IMR-90 (cell line): ENCODE results near the gene CALML4. TPM values are rescaled to one million over a fixed set of nuclear protein-coding genes. Genes with fewer than 3 reads are reported as not detected.

ENCODE experiments used
- ATAC-seq: fragments of 200-7000 bp; cut with Tn5 transposase; 2 replicates; pipeline ENCODE4 v1.9.1; 2020; ENCODE audit warnings: low read depth, mild to moderate bottlenecking, moderate library complexity
- BruUV-seq: library from RNA; stranded (reverse); fragments of 400-500 nt; replicated peaks from 2 replicates; lab custom pipeline; 2021; lab: Mats Ljungman, UMichigan
- CTCF ChIA-PET: fragments of 300-600 bp; formaldehyde crosslinking; extraction: SDS; loops from one replicate; lab custom pipeline; 2021; ENCODE audit warnings: antibody characterized with exemption; lab: Yijun Ruan, JAX
- POLR2A ChIA-PET: fragments of 300-600 bp; sonication (Branson Sonifier 250); formaldehyde crosslinking; loops from one replicate; lab custom pipeline; 2022; ENCODE audit warnings: antibody characterized with exemption; ENCODE audit not compliant: unreplicated experiment; lab: Charles Lee
- DNase-seq: peaks from one replicate; pipeline ENCODE4 v3.0.0; 2013
- H2AFZ ChIP-seq: replicated peaks from 2 replicates; pipeline ENCODE3; 2013; ENCODE audit warnings: low read length, mild to moderate bottlenecking; ENCODE audit not compliant: poor library complexity
- H2AK5ac ChIP-seq: 2 replicates; pipeline ENCODE4 v1.6.1; 2013; ENCODE audit warnings: low read depth, low read length, inconsistent platforms
- H2AK9ac ChIP-seq: replicated peaks from 2 replicates; pipeline ENCODE3; 2013; ENCODE audit warnings: mild to moderate bottlenecking, low read depth, low read length, moderate library complexity; ENCODE audit not compliant: poor library complexity
- H2BK120ac ChIP-seq: 2 replicates; pipeline ENCODE4 v1.6.1; 2013; ENCODE audit warnings: low read depth, low read length, inconsistent platforms
- H2BK15ac ChIP-seq: 3 replicates; pipeline ENCODE4 v1.6.1; 2013; ENCODE audit warnings: low read depth, low read length, inconsistent platforms
- H2BK20ac ChIP-seq: 2 replicates; pipeline ENCODE4 v1.6.1; 2013; ENCODE audit warnings: low read depth, mild to moderate bottlenecking, inconsistent platforms, low read length, moderate library complexity
- H2BK5ac ChIP-seq: 2 replicates; pipeline ENCODE4 v1.6.1; 2013; ENCODE audit warnings: mild to moderate bottlenecking, low read depth, low read length, inconsistent platforms; ENCODE audit not compliant: poor library complexity, severe bottlenecking
- H3K14ac ChIP-seq: replicated peaks from 2 replicates; pipeline ENCODE4 v1.6.1; 2013; ENCODE audit warnings: low read depth, low read length, inconsistent platforms
- H3K18ac ChIP-seq: 2 replicates; pipeline ENCODE4 v1.6.1; 2013; ENCODE audit warnings: low read depth, low read length, control low read depth
- H3K23ac ChIP-seq: 2 replicates; pipeline ENCODE4 v1.6.1; 2013; ENCODE audit warnings: low read depth, low read length, inconsistent platforms
- H3K27ac ChIP-seq: 2 replicates; pipeline ENCODE4 v1.5.1; 2013; ENCODE audit warnings: mild to moderate bottlenecking, control low read depth, low read length; ENCODE audit not compliant: insufficient read depth
- H3K27me3 ChIP-seq: 2 replicates; pipeline ENCODE4 v1.6.1; 2013; ENCODE audit warnings: low read length; ENCODE audit not compliant: control insufficient read depth, insufficient read depth
- H3K36me3 ChIP-seq: 2 replicates; pipeline ENCODE4 v1.6.1; 2013; ENCODE audit warnings: low read length, mixed read lengths; ENCODE audit not compliant: control insufficient read depth, insufficient read depth
- H3K4ac ChIP-seq: 2 replicates; pipeline ENCODE4 v1.6.1; 2013; ENCODE audit warnings: low read depth, low read length, inconsistent platforms
- H3K4me1 ChIP-seq: 2 replicates; pipeline ENCODE4 v1.6.1; 2013; ENCODE audit warnings: low read length, mixed read lengths; ENCODE audit not compliant: control insufficient read depth, insufficient read depth
- H3K4me2 ChIP-seq: 2 replicates; pipeline ENCODE4 v1.6.1; 2013; ENCODE audit warnings: low read depth, mild to moderate bottlenecking, control low read depth, low read length, moderate library complexity
- H3K4me3 ChIP-seq: 2 replicates; pipeline ENCODE4 v1.5.1; 2013; ENCODE audit warnings: low read depth, mild to moderate bottlenecking, control low read depth, low read length, moderate library complexity; ENCODE audit not compliant: insufficient read depth
- H3K56ac ChIP-seq: 2 replicates; pipeline ENCODE4 v1.6.1; 2013; ENCODE audit warnings: low read length, inconsistent platforms; ENCODE audit not compliant: insufficient read depth; ENCODE audit errors: extremely low read depth
- H3K79me1 ChIP-seq, 2 experiments: 2 replicates each; pipeline ENCODE4 v1.6.1; 2013; ENCODE audit warnings: low read length in 2 of 2, inconsistent platforms in 1 of 2, low read depth in 1 of 2
- H3K9ac ChIP-seq: 2 replicates; pipeline ENCODE4 v1.6.1; 2013; ENCODE audit warnings: low read depth, low read length, control low read depth
- H3K9me1 ChIP-seq: 2 replicates; pipeline ENCODE4 v1.6.1; 2013; ENCODE audit warnings: low read length, inconsistent platforms; ENCODE audit not compliant: insufficient read depth
- H3K9me3 ChIP-seq: 2 replicates; pipeline ENCODE4 v1.6.1; 2013; ENCODE audit warnings: low read length; ENCODE audit not compliant: control insufficient read depth, insufficient read depth
- H4K20me1 ChIP-seq: 2 replicates; pipeline ENCODE4 v1.6.1; 2013; ENCODE audit warnings: low read length, inconsistent platforms; ENCODE audit not compliant: insufficient read depth
- H4K5ac ChIP-seq: 2 replicates; pipeline ENCODE4 v1.6.1; 2013; ENCODE audit warnings: mild to moderate bottlenecking, low read depth, low read length, control low read depth
- H4K8ac ChIP-seq, 2 experiments: 2 replicates each; pipeline ENCODE4 v1.6.1; 2013; ENCODE audit warnings: low read depth in 2 of 2, low read length in 2 of 2, control low read depth in 1 of 2, inconsistent platforms in 1 of 2
- H4K91ac ChIP-seq: 2 replicates; pipeline ENCODE4 v1.6.1; 2013; ENCODE audit warnings: low read depth, low read length, inconsistent platforms; ENCODE audit not compliant: insufficient read depth
- BHLHE40 ChIP-seq: fragments of 150-350 bp; IDR thresholded peaks from 2 replicates; pipeline ENCODE4 v1.6.1; 2016; ENCODE audit warnings: mild to moderate bottlenecking, low read depth, low read length
- CEBPB ChIP-seq: IDR thresholded peaks from 2 replicates; pipeline ENCODE4 v1.6.1; 2012; ENCODE audit warnings: low read depth, low read length, improper control_type of control experiment
- CHD1 ChIP-seq: IDR thresholded peaks from 2 replicates; pipeline ENCODE4 v1.6.1; 2012; ENCODE audit warnings: low read depth, low read length, improper control_type of control experiment
- CTCF ChIP-seq: conservative IDR thresholded peaks from 2 replicates; pipeline ENCODE4 v1.5.1; 2012; ENCODE audit warnings: mild to moderate bottlenecking, low read depth, low read length, improper control_type of control experiment
- ELK1 ChIP-seq: fragments of 150-350 bp; IDR thresholded peaks from 2 replicates; pipeline ENCODE4 v1.6.1; 2016; ENCODE audit warnings: low read depth, mild to moderate bottlenecking, low read length, moderate library complexity, borderline replicate concordance
- FOS ChIP-seq: fragments of 150-350 bp; IDR thresholded peaks from 2 replicates; pipeline ENCODE4 v1.6.1; 2016; ENCODE audit warnings: low read depth, low read length
- MAFK ChIP-seq: IDR thresholded peaks from 2 replicates; pipeline ENCODE4 v1.6.1; 2012; ENCODE audit warnings: low read depth, low read length, improper control_type of control experiment
- MAZ ChIP-seq: IDR thresholded peaks from 2 replicates; pipeline ENCODE4 v1.6.1; 2012; ENCODE audit warnings: low read depth, mild to moderate bottlenecking, low read length, improper control_type of control experiment, moderate library complexity, borderline replicate concordance
- MXI1 ChIP-seq: IDR thresholded peaks from 2 replicates; pipeline ENCODE4 v1.6.1; 2012; ENCODE audit warnings: low read depth, mild to moderate bottlenecking, low read length, moderate library complexity, borderline replicate concordance
- NFE2L2 ChIP-seq: fragments of 150-350 bp; IDR thresholded peaks from 2 replicates; pipeline ENCODE4 v1.6.1; 2016; ENCODE audit warnings: low read depth, mild to moderate bottlenecking, low read length
- POLR2A ChIP-seq: IDR thresholded peaks from 2 replicates; pipeline ENCODE4 v1.6.1; 2012; ENCODE audit warnings: mild to moderate bottlenecking, low read depth, low read length
- RAD21 ChIP-seq: IDR thresholded peaks from 2 replicates; pipeline ENCODE4 v1.6.1; 2012; ENCODE audit warnings: low read length, improper control_type of control experiment
- RCOR1 ChIP-seq: IDR thresholded peaks from 2 replicates; pipeline ENCODE4 v1.6.1; 2012; ENCODE audit warnings: mild to moderate bottlenecking, low read length, improper control_type of control experiment; ENCODE audit not compliant: insufficient replicate concordance
- RFX5 ChIP-seq: IDR thresholded peaks from 2 replicates; pipeline ENCODE4 v1.8.0; 2012; ENCODE audit warnings: low read depth, mild to moderate bottlenecking, low read length, moderate library complexity
- SMC3 ChIP-seq: fragments of 150-350 bp; IDR thresholded peaks from 2 replicates; pipeline ENCODE4 v1.6.1; 2016; ENCODE audit warnings: low read depth, mild to moderate bottlenecking, antibody characterized with exemption, low read length, moderate library complexity
- USF2 ChIP-seq: fragments of 150-350 bp; IDR thresholded peaks from 2 replicates; pipeline ENCODE4 v1.6.1; 2017; ENCODE audit warnings: mild to moderate bottlenecking, antibody characterized with exemption, low read length, low read depth
- WGBS, 2 experiments: methylation state at CpG; one replicate each; pipeline versions ENCODE4 v1.1.5 to v1.1.7; 2013; ENCODE audit warnings: missing lambda C conversion rate in 2 of 2; ENCODE audit not compliant: insufficient read length in 1 of 2; ENCODE audit errors: extremely low coverage in 2 of 2; 5-methylcytosine and 5-hydroxymethylcytosine counted together
- dilution Hi-C: fragments of 300-500 bp; cut with HindIII; formaldehyde crosslinking; loops from one replicate; pipeline ENCODE4 v1.14.3; 2018; ENCODE audit warnings: low sequenced_read_pairs; ENCODE audit not compliant: unreplicated experiment
- in situ Hi-C: fragments of 300-500 bp; cut with MboI; formaldehyde crosslinking; loops from 3 replicates; pipeline ENCODE4 v1.14.3; 2019; ENCODE audit warnings: low sequenced_read_pairs, inconsistent platforms, mixed read lengths
- intact Hi-C: fragments of 100-400 bp; cut with micrococcal nuclease; formaldehyde crosslinking; loops from 2 replicates; pipeline ENCODE4 v1.10.0; 2022
- polyA plus RNA-seq, 3 experiments: library from polyadenylated mRNA; depleted of rRNA; stranded (reverse); fragments of >200 nt; gene quantifications; 2 replicates each; pipeline ENCODE4 v1.2.3, GENCODE V29; 2012; ENCODE audit warnings: low replicate concordance in 1 of 3
- total RNA-seq: library from RNA; depleted of rRNA; stranded (reverse); fragments of >200 nt; gene quantifications from 2 replicates; pipeline ENCODE4 v1.2.3, GENCODE V29; 2012

The CALML4 gene
- total and polyA plus RNA-seq, 2 of the 4 experiments (the other 2 are of a cell fraction), result 0.36 to 1.3 TPM

- Histone ChIP-seq H2BK15ac (no peak overlapping the region), H4K20me1 (peaks cover 3% of the 10 kb centered on the region; the same call in 1 of the 2 replicates), H2BK20ac (no peak overlapping the region), H2AK5ac (no peak overlapping the region), H2AFZ (no peak overlapping the region), H4K8ac (no peak overlapping the region), H4K91ac (no peak overlapping the region), H3K9me3 (no peaks in the 10 kb centered on the region), H3K4me2 (no peak overlapping the region), H3K9me1 (no peaks in the 10 kb centered on the region; the same call in 1 of the 2 replicates), H3K36me3 (peaks cover 6% of the 10 kb centered on the region), H4K5ac (no peak overlapping the region), H3K23ac (no peak overlapping the region), H3K56ac (no peak overlapping the region), H2AK9ac (no peak overlapping the region), H3K4ac (no peak overlapping the region), H3K9ac (no peak overlapping the region), H3K27ac (no peak overlapping the region), H2BK120ac (no peak overlapping the region), H3K18ac (no peak overlapping the region), H2BK5ac (no peak overlapping the region), H3K27me3 (no peaks in the 10 kb centered on the region), H3K4me3 (no peak overlapping the region), H3K79me1 (peaks cover 0 to 29% of the 10 kb centered on the region in 2 experiments; a peak in 3 of 4 replicates), H3K4me1 (peaks cover 4% of the 10 kb centered on the region; the same call in 1 of the 2 replicates), H3K14ac (no peak overlapping the region)
- no TSS peak for BruUV-seq
- ChIA-PET CTCF (no interaction called here), POLR2A (no interaction called here)
- intact Hi-C loops, result no loop called here
- no peak for DNase-seq
- in situ Hi-C loops, result no loop called here
- dilution Hi-C loops, result no loop called here
- TF ChIP-seq RAD21 (no peak), MAFK (no peak), RFX5 (no peak), CEBPB (no peak), USF2 (no peak), CHD1 (no peak), BHLHE40 (no peak), MXI1 (no peak), ELK1 (no peak), FOS (no peak), MAZ (no peak), NFE2L2 (no peak), SMC3 (no peak), RCOR1 (no peak), POLR2A (no peak), CTCF (no peak)
- no CpG with 5 or more reads among the region's 1 CpG for WGBS, 2 experiments
- ATAC-seq, result no peak
These were observed 57.1 kb downstream of the CALML4 start for GRCh38 chr15:68148039-68148438.
